ENCODE measurements around the gene DPPA4.
"Not testable (repeated sequence)": the region's sequence is repeated elsewhere in the genome, so short reads cannot be mapped to it uniquely, and the experiment has no call there.

The DPPA4 gene, protein sequence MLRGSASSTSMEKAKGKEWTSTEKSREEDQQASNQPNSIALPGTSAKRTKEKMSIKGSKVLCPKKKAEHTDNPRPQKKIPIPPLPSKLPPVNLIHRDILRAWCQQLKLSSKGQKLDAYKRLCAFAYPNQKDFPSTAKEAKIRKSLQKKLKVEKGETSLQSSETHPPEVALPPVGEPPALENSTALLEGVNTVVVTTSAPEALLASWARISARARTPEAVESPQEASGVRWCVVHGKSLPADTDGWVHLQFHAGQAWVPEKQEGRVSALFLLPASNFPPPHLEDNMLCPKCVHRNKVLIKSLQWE

GRCh38 chr3:109337393-109337792, at the start of gene DPPA4:
DPPA4 (minus strand) TSS chr3:109337546; CDS start chr3:109337517, 29 bp downstream.
- Histone ChIP-seq H3K27ac (no peak within 1 kb of the TSS), H3K4me3 (peak within 1 kb of the TSS; percentile 57)
- DNase-seq (ENCODE audit: low spot score), result no peak
- no peak for TF ChIP-seq CTCF (IDR thresholded peaks at IDR 0.05)

GRCh38 chr3:109385442-109386318, 48.3 kb upstream of the DPPA4 start:
- Histone ChIP-seq H3K4me3 (no peak overlapping the region), H3K27ac (no peak overlapping the region)
- DNase-seq (ENCODE audit: low spot score), result no peak
- no peak for TF ChIP-seq CTCF (IDR thresholded peaks at IDR 0.05)

GRCh38 chr3:109384164-109384563, 46.8 kb upstream of the DPPA4 start:
- no peak for DNase-seq (ENCODE audit: low spot score)
- no peak for TF ChIP-seq CTCF (IDR thresholded peaks at IDR 0.05)
- no peak overlapping the region for H3K27ac ChIP-seq

DNA sequence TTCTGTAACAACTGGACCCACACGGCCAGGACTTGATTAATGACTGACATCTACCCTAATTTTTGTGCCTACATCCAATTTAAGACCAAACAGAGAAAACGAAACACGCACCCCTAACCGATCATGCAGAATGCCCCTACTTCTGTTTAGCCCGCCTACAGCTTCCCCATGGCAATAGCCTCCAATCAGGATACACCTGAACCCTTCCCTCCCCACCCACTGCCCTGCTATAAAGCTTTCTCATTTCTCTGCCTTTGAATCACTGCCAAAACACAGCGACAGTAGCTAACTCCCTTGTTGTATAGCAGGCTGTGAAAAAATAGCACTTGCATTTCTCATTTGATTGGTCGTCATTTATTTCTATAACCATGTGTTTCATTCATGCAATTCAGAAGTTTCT, 45.2 kb upstream of the DPPA4 start:
- no peak overlapping the region for H3K27ac ChIP-seq
- DNase-seq (ENCODE audit: low spot score), result no peak
- no peak overlapping the region for H3K4me3 ChIP-seq
- no peak for TF ChIP-seq CTCF (IDR thresholded peaks at IDR 0.05)

More at GRCh38 chr3:109384164-109384563, 46.8 kb upstream of the DPPA4 start:
- no peak overlapping the region for H3K4me3 ChIP-seq

DNA sequence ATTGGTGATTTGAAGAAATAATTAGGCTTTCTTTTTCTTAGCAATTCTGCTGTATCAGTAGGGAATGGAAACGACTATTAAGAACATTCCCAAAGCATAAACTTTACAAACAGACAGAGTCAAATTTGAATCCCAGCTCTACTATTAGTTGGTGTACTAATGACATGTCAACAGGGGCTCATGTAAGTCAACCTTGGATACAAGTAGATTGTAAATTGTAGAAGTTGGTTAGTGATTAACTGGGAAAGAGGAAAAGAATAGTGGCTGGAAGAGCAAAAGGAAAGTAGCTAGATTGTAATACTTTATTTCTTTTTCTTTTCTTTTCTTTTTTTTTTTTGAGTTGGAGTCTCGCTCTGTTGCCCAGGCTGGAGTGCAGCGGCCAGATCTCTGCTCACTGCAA, 38.6 kb upstream of the DPPA4 start:
- no peak for TF ChIP-seq CTCF (IDR thresholded peaks at IDR 0.05)
- Histone ChIP-seq H3K4me3 (no peak overlapping the region), H3K27ac (no peak overlapping the region)
- no peak for DNase-seq (ENCODE audit: low spot score)

GRCh38 chr3:109374434-109374833, 37.1 kb upstream of the DPPA4 start:
- H3K4me3 ChIP-seq, H3K27ac ChIP-seq: not testable (repeated sequence)

GRCh38 chr3:109373933-109374332, 36.6 kb upstream of the DPPA4 start:
- no peak for DNase-seq (ENCODE audit: low spot score)
- no peak for TF ChIP-seq CTCF (IDR thresholded peaks at IDR 0.05)
- no peak overlapping the region for H3K4me3 ChIP-seq
- H3K27ac ChIP-seq, result no peak overlapping the region

More at GRCh38 chr3:109374434-109374833, 37.1 kb upstream of the DPPA4 start:
- DNase-seq (ENCODE audit: low spot score), result not testable (repeated sequence)

Data from coronary artery (tissue), 2 donors.